OCI-LY3 (cell line): Measurements from ENCODE around the gene FIBCD1.

ENCODE experiments used
- EZH2phosphoT487 ChIP-seq: fragments of 200-600 bp; shearing (Covaris generic); IDR thresholded peaks from 2 replicates; pipeline ENCODE4 v1.6.1; 2018; ENCODE audit warnings: antibody characterized with exemption, mixed run types, low read depth
- TF ChIP-seq, protein P1 (sequence below): fragments of 200-600, 300-600 bp; sonication (generic); IDR thresholded peaks from 2 replicates; pipeline ENCODE4 v1.5.1; 2014; ENCODE audit warnings: antibody characterized with exemption, low read length, low read depth

DNA sequence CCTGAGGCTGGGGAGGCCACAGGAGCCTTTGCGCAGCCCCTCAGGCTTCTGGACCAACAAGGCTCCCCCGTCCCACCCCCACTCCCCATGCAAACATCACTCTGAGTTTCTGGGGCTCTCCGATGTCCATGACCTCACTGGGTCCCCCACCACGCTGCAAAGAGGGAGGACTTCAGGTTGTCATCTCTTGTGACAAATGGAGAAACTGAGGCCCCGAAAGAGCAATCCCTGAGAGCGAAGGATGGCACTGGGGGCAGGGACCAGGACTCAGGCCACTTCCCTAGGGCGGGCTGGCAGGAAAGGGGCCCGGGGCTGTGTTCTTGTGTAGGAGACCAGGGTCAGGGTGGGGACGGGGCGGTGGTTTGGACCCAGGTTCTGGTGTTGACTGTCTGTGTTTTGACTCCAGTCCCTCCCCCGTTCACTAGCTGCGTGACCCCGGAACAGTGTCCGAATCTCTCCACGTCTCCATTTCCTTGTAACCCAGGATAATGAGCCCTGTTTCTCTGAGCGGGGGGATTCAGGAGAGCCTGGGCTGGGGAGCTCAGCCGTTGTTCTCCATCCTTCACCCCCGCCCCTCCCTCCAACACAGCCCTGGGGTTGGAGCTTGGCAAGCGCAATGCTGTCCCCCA is 13.9 kb downstream of the FIBCD1 start:
- TF ChIP-seq, protein P1, sequence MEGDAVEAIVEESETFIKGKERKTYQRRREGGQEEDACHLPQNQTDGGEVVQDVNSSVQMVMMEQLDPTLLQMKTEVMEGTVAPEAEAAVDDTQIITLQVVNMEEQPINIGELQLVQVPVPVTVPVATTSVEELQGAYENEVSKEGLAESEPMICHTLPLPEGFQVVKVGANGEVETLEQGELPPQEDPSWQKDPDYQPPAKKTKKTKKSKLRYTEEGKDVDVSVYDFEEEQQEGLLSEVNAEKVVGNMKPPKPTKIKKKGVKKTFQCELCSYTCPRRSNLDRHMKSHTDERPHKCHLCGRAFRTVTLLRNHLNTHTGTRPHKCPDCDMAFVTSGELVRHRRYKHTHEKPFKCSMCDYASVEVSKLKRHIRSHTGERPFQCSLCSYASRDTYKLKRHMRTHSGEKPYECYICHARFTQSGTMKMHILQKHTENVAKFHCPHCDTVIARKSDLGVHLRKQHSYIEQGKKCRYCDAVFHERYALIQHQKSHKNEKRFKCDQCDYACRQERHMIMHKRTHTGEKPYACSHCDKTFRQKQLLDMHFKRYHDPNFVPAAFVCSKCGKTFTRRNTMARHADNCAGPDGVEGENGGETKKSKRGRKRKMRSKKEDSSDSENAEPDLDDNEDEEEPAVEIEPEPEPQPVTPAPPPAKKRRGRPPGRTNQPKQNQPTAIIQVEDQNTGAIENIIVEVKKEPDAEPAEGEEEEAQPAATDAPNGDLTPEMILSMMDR, result no peak
- TF ChIP-seq EZH2phosphoT487, result no peak
